ENCODE data around the gene NPAS3. TPM values are rescaled to one million over a fixed set of nuclear protein-coding genes. Genes with fewer than 3 reads are reported as not detected.

Gene NPAS3
- total RNA-seq, 1 experiment from 2014 or later = not detected

GRCh38 chr14:33287189-33287588 is 348.5 kb downstream of the NPAS3 start:
- Histone ChIP-seq H3K36me3 (ENCODE audit: control insufficient read depth in 1 of 2, insufficient read depth in 2 of 2, low read length in 2 of 2) (no peaks in the 10 kb centered on the region), H2AFZ (ENCODE audit: low read depth, low read length, poor library complexity, severe bottlenecking) (no peak overlapping the region), H3K79me2 (ENCODE audit: insufficient read depth, low read length) (no peaks in the 10 kb centered on the region), H3K4me2 (ENCODE audit: low read length) (no peak overlapping the region), H3K27me3 (ENCODE audit: insufficient read depth, low read length) (peaks cover 3% of the 10 kb centered on the region; the same call in 1 of the 2 replicates), H3K4me1 (ENCODE audit: control insufficient read depth in 1 of 2, insufficient read depth in 2 of 2, low read length in 2 of 2) (no peaks in the 10 kb centered on the region), H3K9ac (ENCODE audit: low read length) (no peak overlapping the region), H3K9me2 (ENCODE audit: insufficient read depth) (no peaks in the 10 kb centered on the region), H4K20me1 (ENCODE audit: insufficient read depth) (no peaks in the 10 kb centered on the region), H3K4me3 (replicated peaks in 1 of 2; ENCODE audit: low read depth in 1 of 2, low read length in 2 of 2) (no peak overlapping the region), H3K27ac (ENCODE audit: low read depth, low read length) (no peak overlapping the region), H3K9me3 (ENCODE audit: control insufficient read depth in 1 of 2, insufficient read depth in 1 of 2, low read depth in 1 of 2, low read length in 2 of 2) (no peaks in the 10 kb centered on the region)
- POLR2A ChIA-PET = no interaction called here
- RAD21 ChIA-PET (ENCODE audit: low non-redundant PET in 1 of 2, low total read pairs in 2 of 2, uncharacterized antibody in 2 of 2, unreplicated experiment in 2 of 2) = no interaction called here
- CTCF ChIA-PET = no interaction called here
- intact Hi-C loops (cut with micrococcal nuclease) = no loop called here
- no peak for DNase-seq (ENCODE audit: low read depth, low spot score)
- no peak for TF ChIP-seq POLR2AphosphoS5 (IDR thresholded peaks at IDR 0.05; ENCODE audit: low read depth, low read length)
- TF ChIP-seq ZNF274 (IDR thresholded peaks at IDR 0.05; ENCODE audit: low read depth, low read length) = no peak
- TF ChIP-seq, protein P1, sequence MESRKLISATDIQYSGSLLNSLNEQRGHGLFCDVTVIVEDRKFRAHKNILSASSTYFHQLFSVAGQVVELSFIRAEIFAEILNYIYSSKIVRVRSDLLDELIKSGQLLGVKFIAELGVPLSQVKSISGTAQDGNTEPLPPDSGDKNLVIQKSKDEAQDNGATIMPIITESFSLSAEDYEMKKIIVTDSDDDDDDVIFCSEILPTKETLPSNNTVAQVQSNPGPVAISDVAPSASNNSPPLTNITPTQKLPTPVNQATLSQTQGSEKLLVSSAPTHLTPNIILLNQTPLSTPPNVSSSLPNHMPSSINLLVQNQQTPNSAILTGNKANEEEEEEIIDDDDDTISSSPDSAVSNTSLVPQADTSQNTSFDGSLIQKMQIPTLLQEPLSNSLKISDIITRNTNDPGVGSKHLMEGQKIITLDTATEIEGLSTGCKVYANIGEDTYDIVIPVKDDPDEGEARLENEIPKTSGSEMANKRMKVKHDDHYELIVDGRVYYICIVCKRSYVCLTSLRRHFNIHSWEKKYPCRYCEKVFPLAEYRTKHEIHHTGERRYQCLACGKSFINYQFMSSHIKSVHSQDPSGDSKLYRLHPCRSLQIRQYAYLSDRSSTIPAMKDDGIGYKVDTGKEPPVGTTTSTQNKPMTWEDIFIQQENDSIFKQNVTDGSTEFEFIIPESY (IDR thresholded peaks at IDR 0.05; ENCODE audit: extremely low read depth, insufficient replicate concordance, low read length) = no peak
- no peak for TF ChIP-seq EZH2phosphoT487 (IDR thresholded peaks at IDR 0.05; ENCODE audit: borderline replicate concordance)
- TF ChIP-seq, protein P2, sequence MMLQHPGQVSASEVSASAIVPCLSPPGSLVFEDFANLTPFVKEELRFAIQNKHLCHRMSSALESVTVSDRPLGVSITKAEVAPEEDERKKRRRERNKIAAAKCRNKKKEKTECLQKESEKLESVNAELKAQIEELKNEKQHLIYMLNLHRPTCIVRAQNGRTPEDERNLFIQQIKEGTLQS (IDR thresholded peaks at IDR 0.05) = no peak
- TF ChIP-seq, protein P3, sequence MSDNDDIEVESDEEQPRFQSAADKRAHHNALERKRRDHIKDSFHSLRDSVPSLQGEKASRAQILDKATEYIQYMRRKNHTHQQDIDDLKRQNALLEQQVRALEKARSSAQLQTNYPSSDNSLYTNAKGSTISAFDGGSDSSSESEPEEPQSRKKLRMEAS (IDR thresholded peaks at IDR 0.05) = no peak
- no peak for TF ChIP-seq CBX3 (IDR thresholded peaks at IDR 0.05; ENCODE audit: low read depth)
- no peak for TF ChIP-seq YY1 (IDR thresholded peaks at IDR 0.05; ENCODE audit: extremely low read depth, insufficient replicate concordance, low read depth, low read length)
- no peak for TF ChIP-seq SP1 (IDR thresholded peaks at IDR 0.05; ENCODE audit: low read depth)
- no peak for TF ChIP-seq EGR1 (IDR thresholded peaks at IDR 0.05; ENCODE audit: low read depth)
- no peak for TF ChIP-seq SIN3A (IDR thresholded peaks at IDR 0.05; ENCODE audit: low read depth)
- no peak for TF ChIP-seq FOSL1 (IDR thresholded peaks at IDR 0.05; ENCODE audit: low read depth)
- TF ChIP-seq TCF7L2 (IDR thresholded peaks at IDR 0.05; ENCODE audit: borderline replicate concordance, extremely low read depth, insufficient read depth, insufficient read length) = no peak
- TF ChIP-seq ZFX (IDR thresholded peaks at IDR 0.05) = no peak
- TF ChIP-seq EZH2 (IDR thresholded peaks at IDR 0.05) = no peak
- TF ChIP-seq JUND (IDR thresholded peaks at IDR 0.05) = no peak
- no peak for TF ChIP-seq POLR2A (IDR thresholded peaks at IDR 0.05; ENCODE audit: borderline replicate concordance, extremely low read depth, insufficient read depth, insufficient read length)
- TF ChIP-seq, protein P4, sequence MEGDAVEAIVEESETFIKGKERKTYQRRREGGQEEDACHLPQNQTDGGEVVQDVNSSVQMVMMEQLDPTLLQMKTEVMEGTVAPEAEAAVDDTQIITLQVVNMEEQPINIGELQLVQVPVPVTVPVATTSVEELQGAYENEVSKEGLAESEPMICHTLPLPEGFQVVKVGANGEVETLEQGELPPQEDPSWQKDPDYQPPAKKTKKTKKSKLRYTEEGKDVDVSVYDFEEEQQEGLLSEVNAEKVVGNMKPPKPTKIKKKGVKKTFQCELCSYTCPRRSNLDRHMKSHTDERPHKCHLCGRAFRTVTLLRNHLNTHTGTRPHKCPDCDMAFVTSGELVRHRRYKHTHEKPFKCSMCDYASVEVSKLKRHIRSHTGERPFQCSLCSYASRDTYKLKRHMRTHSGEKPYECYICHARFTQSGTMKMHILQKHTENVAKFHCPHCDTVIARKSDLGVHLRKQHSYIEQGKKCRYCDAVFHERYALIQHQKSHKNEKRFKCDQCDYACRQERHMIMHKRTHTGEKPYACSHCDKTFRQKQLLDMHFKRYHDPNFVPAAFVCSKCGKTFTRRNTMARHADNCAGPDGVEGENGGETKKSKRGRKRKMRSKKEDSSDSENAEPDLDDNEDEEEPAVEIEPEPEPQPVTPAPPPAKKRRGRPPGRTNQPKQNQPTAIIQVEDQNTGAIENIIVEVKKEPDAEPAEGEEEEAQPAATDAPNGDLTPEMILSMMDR (IDR thresholded peaks at IDR 0.05 in 2 of 3, conservative IDR thresholded peaks at IDR 0.05 in 1 of 3; ENCODE audit: borderline replicate concordance in 1 of 3, insufficient read depth in 1 of 3, low read depth in 2 of 3, low read length in 2 of 3) = no peak
- BruUV-seq (replicated peaks) = no TSS peak
- ATAC-seq = no peak
